Neural progenitor cell (in vitro differentiated cells): ENCODE data around the gene TPSAB1. TPM values are rescaled to one million over a fixed set of nuclear protein-coding genes. Genes with fewer than 3 reads are reported as not detected.

Source experiments
- DNase-seq: peaks from one replicate; pipeline ENCODE4 v3.0.0-alpha.2; 2016; ENCODE audit warnings: low spot score
- H2AFZ ChIP-seq: fragments of 200-600 bp; sonication (generic); replicated peaks from 2 replicates; pipeline ENCODE4 v1.6.1; 2016; ENCODE audit warnings: antibody characterized with exemption
- H3F3A ChIP-seq: fragments of 200-600 bp; sonication (generic); 2 replicates; pipeline ENCODE4 v1.6.1; 2016; ENCODE audit warnings: antibody characterized with exemption, low read depth
- H3K27ac ChIP-seq: fragments of 200-600 bp; sonication (generic); 2 replicates; pipeline ENCODE4 v1.5.1; 2016; ENCODE audit warnings: mild to moderate bottlenecking
- H3K27me3 ChIP-seq: fragments of 200-600 bp; sonication (generic); 2 replicates; pipeline ENCODE4 v1.6.1; 2016; ENCODE audit warnings: mild to moderate bottlenecking, moderate library complexity
- H3K36me3 ChIP-seq: fragments of 200-600 bp; sonication (generic); 2 replicates; pipeline ENCODE4 v1.5.1; 2016
- H3K4me1 ChIP-seq: fragments of 200-600 bp; sonication (generic); 2 replicates; pipeline ENCODE4 v1.6.1; 2016; ENCODE audit warnings: mixed run types
- H3K4me2 ChIP-seq: fragments of 200-600 bp; sonication (generic); 2 replicates; pipeline ENCODE4 v1.6.1; 2016
- H3K4me3 ChIP-seq: fragments of 200-600 bp; sonication (generic); 2 replicates; pipeline ENCODE4 v1.5.1; 2016
- H3K79me2 ChIP-seq: fragments of 200-600 bp; sonication (generic); 2 replicates; pipeline ENCODE4 v1.6.1; 2016; ENCODE audit warnings: low read depth
- H3K9ac ChIP-seq: fragments of 200-600 bp; sonication (generic); 2 replicates; pipeline ENCODE4 v1.6.1; 2016
- H3K9me3 ChIP-seq: fragments of 200-600 bp; sonication (generic); 2 replicates; pipeline ENCODE4 v1.5.1; 2016; ENCODE audit warnings: low read depth
- H4K20me1 ChIP-seq: fragments of 200-600 bp; sonication (generic); 2 replicates; pipeline ENCODE4 v1.6.1; 2016; ENCODE audit warnings: low read depth
- H3K27ac Mint-ChIP-seq: 3 replicates; pipeline ENCODE4 v1.8.0; 2021; ENCODE audit warnings: mixed read lengths
- H3K27me3 Mint-ChIP-seq: 2 replicates; pipeline ENCODE4 v1.8.0; 2022; ENCODE audit warnings: low read depth, mild to moderate bottlenecking, inconsistent platforms, moderate library complexity, mixed read lengths; ENCODE audit not compliant: insufficient read depth
- H3K36me3 Mint-ChIP-seq: 3 replicates; pipeline ENCODE4 v1.8.0; 2021; ENCODE audit warnings: mixed read lengths
- H3K4me1 Mint-ChIP-seq: 3 replicates; pipeline ENCODE4 v1.8.0; 2021; ENCODE audit warnings: mixed read lengths
- H3K4me3 Mint-ChIP-seq: 3 replicates; pipeline ENCODE4 v1.8.0; 2021; ENCODE audit warnings: mild to moderate bottlenecking, moderate library complexity, mixed read lengths
- H3K9me3 Mint-ChIP-seq: 3 replicates; pipeline ENCODE4 v1.8.0; 2020; ENCODE audit warnings: mixed read lengths
- EZH2 ChIP-seq: fragments of 200-600 bp; sonication (generic); IDR thresholded peaks from 2 replicates; pipeline ENCODE4 v1.6.1; 2017; ENCODE audit warnings: antibody characterized with exemption, mild to moderate bottlenecking, moderate library complexity
- EZH2phosphoT487 ChIP-seq: fragments of 200-600 bp; sonication (generic); IDR thresholded peaks from 2 replicates; pipeline ENCODE4 v1.6.1; 2017; ENCODE audit warnings: antibody characterized with exemption
- total RNA-seq: library from RNA; depleted of rRNA; stranded (reverse); fragments of >200 nt; gene quantifications from 2 replicates; pipeline ENCODE4 v1.2.3, GENCODE V29; 2015; ENCODE audit warnings: low replicate concordance
- TF ChIP-seq, protein P1 (sequence below): fragments of 200-600 bp; sonication (generic); IDR thresholded peaks from 2 replicates; pipeline ENCODE4 v1.5.1; 2017; ENCODE audit warnings: antibody characterized with exemption, mild to moderate bottlenecking

TPSAB1 gene
- total RNA-seq, 1 donor from 2014 or later: not detected

DNA sequence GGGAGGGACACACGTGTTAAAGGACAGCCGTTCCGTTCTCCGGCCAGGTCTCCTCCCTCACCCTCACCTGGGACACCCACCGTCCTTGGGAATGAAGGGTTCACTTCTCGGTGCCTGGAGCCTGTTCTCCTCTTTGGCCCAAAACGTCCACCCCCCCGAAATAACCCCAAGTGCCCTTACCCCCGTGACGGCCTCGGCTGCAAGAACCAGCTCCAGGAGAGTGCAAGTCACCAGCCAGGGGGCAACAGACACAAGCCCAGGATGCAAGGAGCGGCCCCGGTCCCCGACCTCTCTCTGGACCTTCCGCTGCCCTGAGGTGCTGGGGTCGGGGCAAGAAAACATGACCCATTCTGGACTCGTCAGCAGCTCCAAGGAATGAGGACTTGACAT lies 49.0 kb downstream of the TPSAB1 start:
- peak overlapping the region; percentile 74 for H3K4me2 ChIP-seq
- no peak overlapping the region for H3K27ac Mint-ChIP-seq
- no peak overlapping the region for H3K27ac ChIP-seq
- peaks cover 4% of the 10 kb centered on the region for H3F3A ChIP-seq
- H3K9me3 Mint-ChIP-seq: no peaks in the 10 kb centered on the region
- peaks cover 26% of the 10 kb centered on the region for H3K27me3 Mint-ChIP-seq
- TF ChIP-seq EZH2 (no peak), EZH2phosphoT487 (no peak)
- TF ChIP-seq, protein P1, sequence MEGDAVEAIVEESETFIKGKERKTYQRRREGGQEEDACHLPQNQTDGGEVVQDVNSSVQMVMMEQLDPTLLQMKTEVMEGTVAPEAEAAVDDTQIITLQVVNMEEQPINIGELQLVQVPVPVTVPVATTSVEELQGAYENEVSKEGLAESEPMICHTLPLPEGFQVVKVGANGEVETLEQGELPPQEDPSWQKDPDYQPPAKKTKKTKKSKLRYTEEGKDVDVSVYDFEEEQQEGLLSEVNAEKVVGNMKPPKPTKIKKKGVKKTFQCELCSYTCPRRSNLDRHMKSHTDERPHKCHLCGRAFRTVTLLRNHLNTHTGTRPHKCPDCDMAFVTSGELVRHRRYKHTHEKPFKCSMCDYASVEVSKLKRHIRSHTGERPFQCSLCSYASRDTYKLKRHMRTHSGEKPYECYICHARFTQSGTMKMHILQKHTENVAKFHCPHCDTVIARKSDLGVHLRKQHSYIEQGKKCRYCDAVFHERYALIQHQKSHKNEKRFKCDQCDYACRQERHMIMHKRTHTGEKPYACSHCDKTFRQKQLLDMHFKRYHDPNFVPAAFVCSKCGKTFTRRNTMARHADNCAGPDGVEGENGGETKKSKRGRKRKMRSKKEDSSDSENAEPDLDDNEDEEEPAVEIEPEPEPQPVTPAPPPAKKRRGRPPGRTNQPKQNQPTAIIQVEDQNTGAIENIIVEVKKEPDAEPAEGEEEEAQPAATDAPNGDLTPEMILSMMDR: no peak
- no peaks in the 10 kb centered on the region for H4K20me1 ChIP-seq
- H3K4me3 Mint-ChIP-seq: no peak overlapping the region
- H3K9me3 ChIP-seq: no peaks in the 10 kb centered on the region
- H3K27me3 ChIP-seq: peaks cover 60% of the 10 kb centered on the region
- no peak overlapping the region for H3K9ac ChIP-seq
- H3K4me3 ChIP-seq: peak overlapping the region; percentile 30
- H3K36me3 ChIP-seq: no peaks in the 10 kb centered on the region
- peaks cover 15% of the 10 kb centered on the region for H3K4me1 Mint-ChIP-seq
- H3K36me3 Mint-ChIP-seq: no peaks in the 10 kb centered on the region
- DNase-seq: peak; percentile 31
- H2AFZ ChIP-seq: no peak overlapping the region
- no peaks in the 10 kb centered on the region for H3K79me2 ChIP-seq
- H3K4me1 ChIP-seq: peaks cover 18% of the 10 kb centered on the region

DNA sequence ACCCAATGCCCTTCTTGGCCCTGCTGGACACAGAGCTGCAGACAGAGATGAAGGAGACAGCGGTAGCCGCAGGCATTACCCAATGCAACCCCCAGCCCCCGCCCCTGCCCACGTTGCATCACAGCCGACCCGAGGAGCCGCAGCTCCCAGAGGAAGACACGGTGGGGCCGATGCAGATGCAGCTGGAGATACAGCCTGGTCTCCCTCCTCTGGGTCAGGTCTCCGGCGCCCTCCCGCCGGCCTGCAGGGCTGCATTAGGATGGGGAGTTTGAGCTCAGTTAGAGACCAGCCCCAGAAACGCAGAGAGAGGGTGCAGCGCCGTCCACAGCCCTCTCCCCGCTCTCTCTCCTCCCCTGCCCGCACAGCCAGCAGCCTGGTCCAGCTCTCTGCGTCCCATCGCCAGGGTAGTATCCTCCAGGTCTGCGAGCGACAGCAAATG lies 49.6 kb downstream of the TPSAB1 start:
- Histone ChIP-seq H3K9me3 (no peaks in the 10 kb centered on the region), H3K9ac (no peak overlapping the region), H4K20me1 (no peaks in the 10 kb centered on the region), H3K27ac (no peak overlapping the region), H3K4me3 (peak overlapping the region; percentile 30), H3K4me1 (peaks cover 18% of the 10 kb centered on the region), H3K27me3 (peaks cover 60% of the 10 kb centered on the region), H3K36me3 (no peaks in the 10 kb centered on the region), H2AFZ (peak overlapping the region; percentile 63), H3K4me2 (peak overlapping the region; percentile 74), H3K79me2 (no peaks in the 10 kb centered on the region), H3F3A (peaks cover 4% of the 10 kb centered on the region)
- H3K9me3 Mint-ChIP-seq: no peaks in the 10 kb centered on the region
- TF ChIP-seq EZH2 (peak; percentile 38), EZH2phosphoT487 (no peak)
- TF ChIP-seq, protein P1: no peak
- no peak overlapping the region for H3K27ac Mint-ChIP-seq
- peaks cover 16% of the 10 kb centered on the region for H3K4me1 Mint-ChIP-seq
- H3K36me3 Mint-ChIP-seq: no peaks in the 10 kb centered on the region
- H3K4me3 Mint-ChIP-seq: no peak overlapping the region
- peaks cover 26% of the 10 kb centered on the region for H3K27me3 Mint-ChIP-seq
- peak; percentile 46 for DNase-seq

DNA sequence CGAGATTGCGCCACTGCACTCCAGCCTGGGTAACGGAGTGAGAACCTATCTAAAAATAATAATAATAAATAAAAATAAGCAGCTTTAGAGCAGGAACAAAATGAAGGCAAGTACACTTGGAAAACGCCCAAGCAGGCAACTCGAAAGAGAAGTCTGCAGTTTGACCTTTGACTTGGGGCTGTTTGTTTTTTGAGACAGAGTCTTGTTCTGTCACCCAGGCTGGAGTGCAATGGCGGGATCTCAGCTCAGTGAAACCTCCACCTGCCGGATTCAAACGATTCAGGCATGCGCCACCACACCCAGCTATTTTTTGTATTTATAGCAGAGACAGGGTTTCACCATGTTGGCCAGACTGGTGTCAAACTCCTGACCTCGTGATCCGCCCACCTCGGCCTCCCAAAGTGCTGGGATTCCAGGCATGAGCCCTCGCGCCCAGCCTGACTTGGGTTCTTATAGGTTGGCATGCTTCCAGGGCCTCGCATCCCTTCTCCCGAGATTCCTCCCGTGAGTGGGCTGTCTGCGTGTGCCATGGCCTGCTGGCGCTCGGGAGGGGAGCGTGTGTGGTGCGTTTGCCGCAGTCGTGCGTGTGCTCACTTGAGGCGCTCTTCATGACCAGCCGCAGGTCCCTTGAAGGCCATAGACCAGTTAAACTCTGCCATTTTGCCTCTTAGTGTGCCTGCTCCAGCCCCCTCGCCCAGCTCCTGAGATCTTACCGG lies 50.5 kb downstream of the TPSAB1 start:
- no peak overlapping the region for H3K9ac ChIP-seq
- TF ChIP-seq EZH2phosphoT487 (no peak), EZH2 (no peak)
- TF ChIP-seq, protein P1: no peak
- no peaks in the 10 kb centered on the region for H3K36me3 ChIP-seq
- Mint-ChIP-seq H3K27me3 (peaks cover 26% of the 10 kb centered on the region), H3K4me3 (no peak overlapping the region), H3K27ac (no peak overlapping the region), H3K9me3 (no peaks in the 10 kb centered on the region), H3K36me3 (no peaks in the 10 kb centered on the region), H3K4me1 (peaks cover 16% of the 10 kb centered on the region)
- H3K4me1 ChIP-seq: peaks cover 18% of the 10 kb centered on the region
- H3K4me2 ChIP-seq: no peak overlapping the region
- H3K4me3 ChIP-seq: no peak overlapping the region
- H3K27ac ChIP-seq: no peak overlapping the region
- H3K9me3 ChIP-seq: no peaks in the 10 kb centered on the region
- no peak for DNase-seq
- H3F3A ChIP-seq: peaks cover 4% of the 10 kb centered on the region
- H3K79me2 ChIP-seq: no peaks in the 10 kb centered on the region
- no peaks in the 10 kb centered on the region for H4K20me1 ChIP-seq
- H3K27me3 ChIP-seq: peaks cover 60% of the 10 kb centered on the region
- H2AFZ ChIP-seq: no peak overlapping the region
